ENCODE results near the gene ULK1. TPM values are rescaled to one million over a fixed set of nuclear protein-coding genes. Genes with fewer than 3 reads are reported as not detected.
"Not testable (repeated sequence)": the region's sequence is repeated elsewhere in the genome, so short reads cannot be mapped to it uniquely, and the experiment has no call there.

Gene ULK1
- total RNA-seq, 1 experiment from 2014 or later = 34.2 TPM

DNA sequence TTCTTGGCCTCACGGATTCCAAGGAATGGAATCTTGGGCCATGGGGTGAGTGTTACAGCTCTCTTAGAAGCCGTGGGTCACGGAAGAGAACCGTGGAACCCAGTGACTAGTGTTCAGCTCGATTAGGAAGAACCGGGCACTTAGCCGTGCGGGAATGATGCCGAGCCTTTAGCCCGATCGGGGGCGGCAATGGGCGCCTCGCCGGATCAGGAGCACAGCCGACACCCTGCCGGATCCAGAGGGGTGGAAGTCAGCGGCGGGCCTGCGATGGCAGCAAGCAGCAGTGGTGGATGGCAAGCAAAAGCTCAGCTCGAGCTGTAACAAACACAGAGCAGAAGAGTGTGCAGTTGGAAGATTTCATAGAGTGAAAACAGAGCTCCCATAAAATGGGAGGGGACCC is 21.1 kb upstream of the ULK1 start (continued):
- TF ChIP-seq ATF3 (IDR thresholded peaks at IDR 0.05) = no peak
- TF ChIP-seq SP1 (IDR thresholded peaks at IDR 0.05; ENCODE audit: low read depth) = no peak
- no peak for TF ChIP-seq ZFX (IDR thresholded peaks at IDR 0.05)
- no peak for TF ChIP-seq FOSL1 (IDR thresholded peaks at IDR 0.05; ENCODE audit: low read depth)
- TF ChIP-seq JUND (IDR thresholded peaks at IDR 0.05) = no peak
- TF ChIP-seq SRF (IDR thresholded peaks at IDR 0.05; ENCODE audit: low read depth) = no peak
- no peak for TF ChIP-seq EZH2phosphoT487 (IDR thresholded peaks at IDR 0.05; ENCODE audit: borderline replicate concordance)
- no peak for TF ChIP-seq ZNF274 (IDR thresholded peaks at IDR 0.05; ENCODE audit: low read depth, low read length)

- POLR2A ChIA-PET = not testable (repeated sequence)
Observed at GRCh38 chr12:131874972-131875371, 19.4 kb upstream of the ULK1 start.

DNA sequence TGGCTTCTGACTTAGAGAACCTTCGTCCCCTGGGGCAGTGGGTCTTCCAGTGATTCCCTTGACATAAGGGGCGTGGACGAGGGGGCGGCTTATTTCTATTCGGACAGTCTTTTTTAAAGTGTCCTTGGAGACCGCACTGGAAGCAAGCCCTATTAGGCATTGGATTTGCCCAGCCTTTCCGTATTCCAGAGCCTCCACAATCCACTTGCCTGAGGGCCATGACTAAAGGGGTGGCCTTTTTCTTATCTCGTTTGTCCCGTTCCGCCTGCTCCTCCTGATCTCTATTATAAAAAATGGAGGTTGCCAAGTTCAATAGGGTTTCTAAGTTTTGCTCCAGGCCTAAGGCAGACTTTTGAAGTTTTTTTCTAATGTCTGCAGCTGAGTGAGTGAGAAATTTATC is 17.2 kb upstream of the ULK1 start:
- intact Hi-C loops (cut with micrococcal nuclease); H3K4me2 ChIP-seq (ENCODE audit: low read length); H3K9ac ChIP-seq (ENCODE audit: low read length); H3K4me1 ChIP-seq (ENCODE audit: control insufficient read depth in 1 of 2, insufficient read depth in 2 of 2, low read length in 2 of 2); H3K4me3 ChIP-seq (replicated peaks in 1 of 2; ENCODE audit: low read depth in 1 of 2, low read length in 2 of 2); H2AFZ ChIP-seq (ENCODE audit: low read depth, low read length, poor library complexity, severe bottlenecking); H3K36me3 ChIP-seq (ENCODE audit: control insufficient read depth in 1 of 2, insufficient read depth in 2 of 2, low read length in 2 of 2); BruUV-seq (replicated peaks); POLR2A ChIA-PET; H4K20me1 ChIP-seq (ENCODE audit: insufficient read depth); DNase-seq (ENCODE audit: low read depth, low spot score); H3K27ac ChIP-seq (ENCODE audit: low read depth, low read length); H3K27me3 ChIP-seq (ENCODE audit: insufficient read depth, low read length); ATAC-seq; H3K9me3 ChIP-seq (ENCODE audit: control insufficient read depth in 1 of 2, insufficient read depth in 1 of 2, low read depth in 1 of 2, low read length in 2 of 2); H3K79me2 ChIP-seq (ENCODE audit: insufficient read depth, low read length); RAD21 ChIA-PET (ENCODE audit: low non-redundant PET in 1 of 2, low total read pairs in 2 of 2, uncharacterized antibody in 2 of 2, unreplicated experiment in 2 of 2); H3K9me2 ChIP-seq (ENCODE audit: insufficient read depth); CTCF ChIA-PET: not testable (repeated sequence)

More at GRCh38 chr12:131874972-131875371, 19.4 kb upstream of the ULK1 start:
- H3K36me3 ChIP-seq (ENCODE audit: control insufficient read depth in 1 of 2, insufficient read depth in 2 of 2, low read length in 2 of 2); intact Hi-C loops (cut with micrococcal nuclease); H3K9ac ChIP-seq (ENCODE audit: low read length); BruUV-seq (replicated peaks); H3K4me2 ChIP-seq (ENCODE audit: low read length); H3K27ac ChIP-seq (ENCODE audit: low read depth, low read length); H4K20me1 ChIP-seq (ENCODE audit: insufficient read depth); H3K4me3 ChIP-seq (replicated peaks in 1 of 2; ENCODE audit: low read depth in 1 of 2, low read length in 2 of 2); H3K9me3 ChIP-seq (ENCODE audit: control insufficient read depth in 1 of 2, insufficient read depth in 1 of 2, low read depth in 1 of 2, low read length in 2 of 2); CTCF ChIA-PET; H2AFZ ChIP-seq (ENCODE audit: low read depth, low read length, poor library complexity, severe bottlenecking); ATAC-seq; RAD21 ChIA-PET (ENCODE audit: low non-redundant PET in 1 of 2, low total read pairs in 2 of 2, uncharacterized antibody in 2 of 2, unreplicated experiment in 2 of 2); H3K79me2 ChIP-seq (ENCODE audit: insufficient read depth, low read length); H3K9me2 ChIP-seq (ENCODE audit: insufficient read depth); DNase-seq (ENCODE audit: low read depth, low spot score); H3K27me3 ChIP-seq (ENCODE audit: insufficient read depth, low read length): not testable (repeated sequence)
- H3K4me1 ChIP-seq (ENCODE audit: control insufficient read depth in 1 of 2, insufficient read depth in 2 of 2, low read length in 2 of 2) = peaks cover 15 to 24% of the 10 kb centered on the region in 2 experiments

- not testable (repeated sequence) for H3K4me1 ChIP-seq (ENCODE audit: control insufficient read depth in 1 of 2, insufficient read depth in 2 of 2, low read length in 2 of 2); H3K27ac ChIP-seq (ENCODE audit: low read depth, low read length)
Observed at GRCh38 chr12:131878436-131878835, 16.0 kb upstream of the ULK1 start.

More at GRCh38 chr12:131878436-131878835, 16.0 kb upstream of the ULK1 start:
- RAD21 ChIA-PET (ENCODE audit: low non-redundant PET in 1 of 2, low total read pairs in 2 of 2, uncharacterized antibody in 2 of 2, unreplicated experiment in 2 of 2); intact Hi-C loops (cut with micrococcal nuclease); H3K36me3 ChIP-seq (ENCODE audit: control insufficient read depth in 1 of 2, insufficient read depth in 2 of 2, low read length in 2 of 2); H3K4me3 ChIP-seq (replicated peaks in 1 of 2; ENCODE audit: low read depth in 1 of 2, low read length in 2 of 2); H3K9me2 ChIP-seq (ENCODE audit: insufficient read depth); POLR2A ChIA-PET; H2AFZ ChIP-seq (ENCODE audit: low read depth, low read length, poor library complexity, severe bottlenecking); H3K79me2 ChIP-seq (ENCODE audit: insufficient read depth, low read length); H3K27me3 ChIP-seq (ENCODE audit: insufficient read depth, low read length); H3K9me3 ChIP-seq (ENCODE audit: control insufficient read depth in 1 of 2, insufficient read depth in 1 of 2, low read depth in 1 of 2, low read length in 2 of 2); ATAC-seq; CTCF ChIA-PET; DNase-seq (ENCODE audit: low read depth, low spot score); BruUV-seq (replicated peaks); H3K4me2 ChIP-seq (ENCODE audit: low read length); H3K9ac ChIP-seq (ENCODE audit: low read length); H4K20me1 ChIP-seq (ENCODE audit: insufficient read depth): not testable (repeated sequence)

All from HCT116 (cell line).